Inferior parietal cortex (tissue), 1 donor: Measurements from ENCODE around the gene THYN1.
"Not testable (repeated sequence)": the region's sequence is repeated elsewhere in the genome, so short reads cannot be mapped to it uniquely, and the experiment has no call there.

ENCODE experiments used
- DNase-seq: peaks from one replicate; pipeline ENCODE4 v3.0.0-alpha.2; 2016; ENCODE audit errors: extremely low spot score

THYN1 gene

GRCh38 chr11:134275188-134275533, 22.0 kb upstream of the THYN1 start:
- DNase-seq, result no peak

GRCh38 chr11:134273317-134273712, 20.2 kb upstream of the THYN1 start:
- DNase-seq, result no peak

DNA sequence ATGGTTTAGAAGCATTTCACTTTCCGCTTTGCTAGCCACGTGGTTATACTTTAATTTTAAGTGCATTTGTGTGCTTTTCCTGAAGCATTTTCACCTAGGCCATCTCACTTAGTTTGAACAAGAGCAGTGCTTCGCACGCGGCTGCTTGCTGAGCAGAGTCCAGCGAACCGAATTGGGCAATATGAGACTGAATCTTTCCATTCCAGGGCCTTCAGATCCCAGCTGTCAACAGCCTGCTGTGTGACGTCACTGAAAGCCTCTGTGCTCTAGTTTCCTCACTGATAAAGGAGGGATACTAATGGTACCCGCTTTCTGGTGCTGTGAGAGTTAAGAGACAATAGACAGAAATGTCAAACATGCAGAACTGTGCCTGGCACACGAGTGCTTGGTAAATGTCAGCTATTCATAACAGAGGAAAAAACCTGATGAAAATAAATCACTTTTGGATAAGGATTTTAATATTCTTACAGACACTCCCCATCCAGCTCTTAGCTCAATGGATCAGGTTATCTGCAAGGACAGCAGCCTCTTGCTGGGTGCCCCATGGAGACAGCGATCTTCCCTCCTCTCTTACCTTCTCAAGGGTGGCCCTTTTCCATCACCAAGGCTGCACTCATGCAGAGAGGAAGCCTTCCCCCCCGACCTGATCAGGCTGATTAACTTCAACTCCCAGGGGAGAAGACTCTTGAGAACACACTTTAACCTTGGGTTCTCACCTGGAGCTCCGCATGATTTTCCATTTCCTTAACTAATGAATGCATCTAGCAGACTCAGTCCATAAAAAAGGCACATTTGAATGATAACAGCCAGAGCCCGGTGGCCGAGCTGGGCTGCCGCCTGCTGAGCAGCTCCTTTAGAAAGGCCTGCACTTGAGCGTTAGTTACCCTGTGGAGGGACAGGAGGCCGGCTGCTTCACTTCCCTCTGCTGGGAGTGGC, 19.5 kb upstream of the THYN1 start:
- DNase-seq, result no peak

- DNase-seq, result no peak
Observed at GRCh38 chr11:134271978-134272377, 18.8 kb upstream of the THYN1 start.

- no peak for DNase-seq
Observed at GRCh38 chr11:134270250-134270714, 17.1 kb upstream of the THYN1 start.

GRCh38 chr11:134267966-134268365, 14.8 kb upstream of the THYN1 start:
- DNase-seq, result no peak

- DNase-seq, result no peak
Observed at GRCh38 chr11:134267461-134267860, 14.3 kb upstream of the THYN1 start.

DNA sequence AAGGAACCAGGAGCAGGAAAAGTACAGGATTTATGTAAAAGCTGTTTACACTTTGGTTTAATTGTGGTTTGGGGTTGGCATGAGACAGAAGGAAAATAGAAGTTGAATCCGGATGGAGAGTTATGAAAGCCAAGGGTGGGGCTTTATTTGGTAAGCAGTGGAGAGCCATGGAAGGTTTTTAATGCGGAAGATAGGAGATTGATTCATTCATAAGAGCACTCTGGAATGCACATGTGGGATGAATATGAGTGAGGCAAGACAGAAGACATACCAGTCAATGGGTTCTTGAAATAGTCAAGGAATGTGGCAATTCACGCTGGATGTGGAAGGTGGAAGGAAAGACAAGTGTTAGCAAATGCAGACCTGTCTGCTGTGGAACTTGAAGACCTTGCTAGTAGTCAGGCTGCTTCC, 13.7 kb upstream of the THYN1 start:
- DNase-seq, result no peak

DNA sequence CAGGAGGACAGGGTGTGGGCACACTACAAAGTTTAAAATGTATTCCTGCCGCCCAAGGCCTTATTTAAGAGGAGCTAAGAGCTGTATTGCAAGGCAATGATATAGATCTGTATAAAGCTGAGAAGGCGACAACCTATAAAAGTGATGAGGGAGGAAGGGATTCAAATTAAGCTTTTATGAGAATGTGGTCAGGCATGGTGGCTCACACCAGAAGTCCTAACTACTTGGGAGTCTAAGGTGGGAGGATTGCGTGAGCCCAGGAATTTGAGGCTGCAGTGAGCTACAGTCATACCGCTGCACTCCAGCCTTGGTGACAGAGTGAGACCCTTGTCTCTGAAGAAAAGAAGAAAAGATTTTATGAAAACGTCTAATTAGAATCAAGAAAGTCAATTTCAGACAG, 13.3 kb upstream of the THYN1 start:
- no peak for DNase-seq

- DNase-seq, result no peak
Observed at GRCh38 chr11:134264966-134265764, 12.0 kb upstream of the THYN1 start.

DNA sequence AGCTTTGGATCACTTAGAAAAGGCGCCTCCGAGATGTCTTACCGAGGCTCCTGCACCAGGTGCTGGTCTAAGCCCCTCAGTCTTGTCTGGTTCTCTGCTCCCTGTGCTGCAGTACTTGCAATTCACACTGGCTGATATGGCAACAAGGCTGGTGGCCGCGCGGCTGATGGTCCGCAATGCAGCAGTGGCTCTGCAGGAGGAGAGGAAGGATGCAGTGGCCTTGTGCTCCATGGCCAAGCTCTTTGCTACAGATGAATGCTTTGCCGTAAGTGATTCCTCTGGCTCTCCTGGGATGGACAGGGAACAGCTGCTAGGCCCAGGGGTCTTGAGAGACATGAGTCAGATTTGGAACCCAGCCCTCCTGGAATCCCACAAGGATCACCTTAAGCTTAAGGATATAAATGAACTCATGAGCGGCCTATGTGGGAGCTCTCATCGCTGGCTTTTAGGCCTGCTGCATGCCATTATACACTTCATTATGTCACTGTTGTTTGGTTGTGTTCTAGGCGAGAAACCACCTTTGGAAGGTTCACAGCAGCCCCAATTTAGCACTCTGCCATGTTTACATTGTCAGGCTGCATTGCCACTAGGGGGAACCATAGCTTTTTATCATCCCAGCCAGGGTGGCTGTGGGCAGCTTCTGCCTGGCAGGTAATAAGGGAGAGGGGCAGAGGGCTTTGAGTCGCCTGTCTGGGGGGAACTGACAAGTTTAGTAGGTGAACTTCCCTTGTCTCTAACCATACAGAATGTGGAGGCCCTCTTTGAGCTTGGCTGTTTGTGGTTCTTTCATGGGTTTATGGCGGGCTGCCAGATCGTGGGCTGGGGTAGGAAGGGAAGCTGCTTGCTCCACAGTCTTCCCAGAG, 8.7 kb upstream of the THYN1 start:
- DNase-seq, result no peak

DNA sequence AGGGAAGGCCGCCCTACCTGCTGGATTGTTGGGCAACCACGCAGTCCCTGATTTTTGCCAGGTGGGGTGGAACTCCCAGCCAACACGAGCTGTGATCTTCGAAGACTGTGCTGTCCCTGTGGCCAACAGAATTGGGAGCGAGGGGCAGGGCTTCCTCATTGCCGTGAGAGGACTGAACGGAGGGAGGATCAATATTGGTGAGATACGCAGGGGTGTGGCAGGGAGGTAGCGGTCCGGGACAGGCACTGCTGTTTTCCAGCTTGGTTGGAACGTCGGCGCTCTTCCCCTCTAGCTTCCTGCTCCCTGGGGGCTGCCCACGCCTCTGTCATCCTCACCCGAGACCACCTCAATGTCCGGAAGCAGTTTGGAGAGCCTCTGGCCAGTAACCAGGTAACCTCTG, 7.8 kb upstream of the THYN1 start:
- DNase-seq, result no peak

DNA sequence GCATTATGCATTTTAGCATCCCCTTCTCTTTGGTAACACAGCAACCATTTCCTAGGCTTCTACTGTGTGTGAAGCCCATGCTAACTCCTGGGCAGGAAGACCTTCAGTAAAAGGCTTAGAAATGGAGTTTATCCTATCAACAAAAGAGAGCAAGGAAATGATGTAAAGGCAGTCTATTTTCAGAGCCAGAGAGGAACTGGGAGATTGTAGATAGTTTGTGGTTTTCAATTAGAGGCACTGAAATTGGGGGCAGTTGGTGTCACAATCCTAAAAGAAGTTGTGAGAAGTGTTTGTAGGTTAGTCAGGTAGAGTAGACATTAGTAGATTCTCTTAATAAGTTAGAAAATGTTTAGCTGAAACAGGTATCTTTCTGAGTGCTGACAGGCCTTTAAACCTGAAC, 7.4 kb upstream of the THYN1 start:
- DNase-seq, result no peak

GRCh38 chr11:134258577-134258976, 5.4 kb upstream of the THYN1 start:
- no peak for DNase-seq

- DNase-seq, result no peak
Observed at GRCh38 chr11:134257101-134257500, 3.9 kb upstream of the THYN1 start.

DNA sequence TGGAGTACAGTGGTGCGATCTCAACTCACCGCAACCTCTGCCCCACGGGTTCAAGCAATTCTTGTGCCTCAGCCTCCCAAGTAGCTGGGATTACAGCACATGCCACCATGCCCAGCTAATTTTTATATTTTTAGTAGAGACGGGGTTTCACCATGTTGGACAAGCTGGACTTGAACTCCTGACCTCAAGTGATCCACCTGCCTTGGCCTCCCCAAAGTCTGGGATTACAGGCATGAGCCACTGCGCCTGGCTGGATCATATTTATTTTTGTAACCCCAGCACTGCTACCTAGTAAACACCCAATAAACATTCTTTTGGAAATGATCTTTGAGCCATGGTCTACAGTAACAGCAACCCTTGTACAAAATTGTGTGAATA, 2.0 kb upstream of the THYN1 start:
- DNase-seq, result not testable (repeated sequence)

- DNase-seq, result no peak
Observed at GRCh38 chr11:134254433-134255183, 1.5 kb upstream of the THYN1 start.

DNA sequence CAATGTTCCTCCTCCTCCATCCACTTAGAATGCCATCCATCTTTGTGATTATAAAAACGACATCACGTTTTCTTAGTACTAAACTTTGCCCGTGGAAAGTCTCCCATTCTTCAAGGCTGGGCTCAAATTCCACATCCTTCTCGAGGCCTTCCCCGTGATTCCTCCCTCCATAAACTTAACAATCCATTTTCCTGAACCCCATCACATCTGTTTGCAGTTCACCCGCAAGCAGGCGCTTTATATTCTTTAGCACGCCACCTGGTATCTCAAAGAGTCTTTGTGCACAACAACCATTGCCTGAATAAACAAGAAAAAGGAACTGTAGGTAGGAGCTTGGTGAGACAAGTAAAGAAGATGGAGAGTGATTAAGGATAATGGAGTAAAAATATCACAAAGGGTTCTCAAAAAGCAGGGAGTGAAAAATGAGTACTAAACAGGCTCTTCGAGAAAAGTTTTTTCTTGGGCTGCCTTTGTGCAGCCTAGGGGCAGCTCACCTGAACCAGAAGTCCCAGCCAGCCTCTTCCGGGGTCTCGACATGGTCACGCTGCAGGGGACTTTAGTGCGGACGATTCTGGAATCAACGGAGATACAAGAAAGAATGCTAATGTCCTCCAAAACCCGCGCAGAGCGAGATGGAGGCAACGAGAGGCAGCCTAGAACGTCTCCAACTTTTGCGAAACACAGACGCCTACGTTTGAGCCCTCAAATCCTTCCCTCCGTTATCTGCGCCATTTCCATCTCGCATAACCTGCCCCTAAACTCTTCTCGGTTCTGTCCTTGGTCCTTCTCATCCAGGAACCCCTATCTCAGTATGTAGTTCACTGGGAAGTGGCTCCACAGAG, 585 bp downstream of the THYN1 start:
- no peak for DNase-seq

DNA sequence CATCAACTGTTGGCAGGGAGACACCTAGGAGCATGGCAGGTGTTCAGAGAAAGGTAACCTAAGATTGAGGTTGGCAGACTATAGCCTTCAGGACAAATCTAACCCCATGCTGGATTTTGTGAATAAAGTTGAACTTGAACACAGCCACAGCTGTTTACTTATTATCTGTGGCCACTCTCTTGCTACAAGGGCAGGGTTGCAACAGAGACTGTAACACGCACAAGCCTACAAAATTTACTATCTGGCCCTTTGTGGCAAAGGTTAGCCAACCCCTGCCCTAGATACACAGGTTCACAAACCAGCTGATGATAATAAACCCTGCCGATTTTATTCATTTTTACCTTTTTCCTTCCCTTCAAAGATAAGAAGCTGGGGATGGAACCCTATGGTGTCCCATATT, 2.5 kb downstream of the THYN1 start:
- no peak for DNase-seq

- no peak for DNase-seq
Observed at GRCh38 chr11:134250246-134250645, 2.9 kb downstream of the THYN1 start.
